A673 (cell line): ENCODE results near the gene SSNA1. TPM values are rescaled to one million over a fixed set of nuclear protein-coding genes. Genes with fewer than 3 reads are reported as not detected.

Experiments
- BruUV-seq: library from RNA; stranded (reverse); fragments of 400-500 nt; replicated peaks from 2 replicates; lab custom pipeline; 2021; lab: Mats Ljungman, UMichigan
- CTCF ChIA-PET: fragments of 300-600 bp; sonication (Branson Sonifier 250); formaldehyde crosslinking; loops from one replicate; lab custom pipeline; 2022; ENCODE audit warnings: antibody characterized with exemption; lab: Charles Lee
- POLR2A ChIA-PET: fragments of 300-600 bp; sonication (Branson Sonifier 250); formaldehyde crosslinking; loops from one replicate; lab custom pipeline; 2022; ENCODE audit warnings: antibody characterized with exemption; ENCODE audit not compliant: low non-redundant PET; lab: Charles Lee
- DNase-seq: peaks from one replicate; pipeline ENCODE4 v3.0.0-alpha.2; 2015; ENCODE audit warnings: low spot score
- H3K27ac ChIP-seq: fragments of 200-600 bp; sonication (generic); 2 replicates; pipeline ENCODE4 v1.5.1; 2016; ENCODE audit warnings: mixed run types, low read depth, mild to moderate bottlenecking, mixed read lengths, antibody characterized with exemption, low read length; ENCODE audit not compliant: poor library complexity, severe bottlenecking
- H3K27me3 ChIP-seq: fragments of 200-600 bp; sonication (generic); replicated peaks from 2 replicates; pipeline ENCODE4 v1.6.1; 2017; ENCODE audit warnings: mixed run types, low read depth, mild to moderate bottlenecking, mixed read lengths, antibody characterized with exemption, low read length; ENCODE audit not compliant: insufficient read depth, poor library complexity
- H3K36me3 ChIP-seq: fragments of 200-600 bp; sonication (generic); 2 replicates; pipeline ENCODE4 v1.6.1; 2016; ENCODE audit warnings: mixed run types, mild to moderate bottlenecking, mixed read lengths, antibody characterized with exemption, low read length; ENCODE audit not compliant: insufficient read depth, poor library complexity, severe bottlenecking
- H3K4me1 ChIP-seq: fragments of 200-600 bp; sonication (generic); 2 replicates; pipeline ENCODE4 v1.6.1; 2017; ENCODE audit warnings: mixed run types, mild to moderate bottlenecking, mixed read lengths, antibody characterized with exemption, low read length; ENCODE audit not compliant: insufficient read depth, poor library complexity, severe bottlenecking
- H3K4me3 ChIP-seq: fragments of 200-600 bp; sonication (generic); 2 replicates; pipeline ENCODE4 v1.5.1; 2016; ENCODE audit warnings: low read depth, mixed run types, mild to moderate bottlenecking, mixed read lengths, low read length; ENCODE audit not compliant: poor library complexity, severe bottlenecking
- H3K9me3 ChIP-seq: fragments of 200-600 bp; sonication (generic); 2 replicates; pipeline ENCODE4 v1.6.1; 2016; ENCODE audit warnings: mixed run types, low read depth, mild to moderate bottlenecking, mixed read lengths, antibody characterized with exemption, low read length; ENCODE audit not compliant: poor library complexity, severe bottlenecking
- CTCF ChIP-seq: fragments of 300-800, 200-600 bp; sonication (generic); conservative IDR thresholded peaks from 2 replicates; pipeline ENCODE4 v1.5.1; 2017; ENCODE audit warnings: low read depth, mild to moderate bottlenecking, antibody characterized with exemption, low read length, moderate library complexity, mixed read lengths
- EZH2 ChIP-seq: fragments of 200-600 bp; sonication (generic); IDR thresholded peaks from 2 replicates; pipeline ENCODE4 v1.6.1; 2017; ENCODE audit warnings: borderline replicate concordance, low read depth, mild to moderate bottlenecking, mixed read lengths, antibody characterized with exemption, low read length; ENCODE audit not compliant: poor library complexity, severe bottlenecking
- intact Hi-C: fragments of 100-400 bp; cut with micrococcal nuclease; formaldehyde crosslinking; loops from one replicate; pipeline ENCODE4 v1.10.0; 2022; ENCODE audit not compliant: unreplicated experiment
- total RNA-seq: library from RNA; stranded (reverse); gene quantifications from 2 replicates; pipeline ENCODE4 v1.2.3, GENCODE V29; 2021

Gene SSNA1
- total RNA-seq, 1 experiment from 2014 or later = 87.3 TPM

- no peak for TF ChIP-seq CTCF
- TF ChIP-seq EZH2 = no peak
- Histone ChIP-seq H3K9me3 (no peaks in the 10 kb centered on the region), H3K27ac (peak overlapping the region; percentile 88), H3K4me3 (peak overlapping the region; percentile 97), H3K4me1 (peaks cover 32% of the 10 kb centered on the region), H3K27me3 (no peaks in the 10 kb centered on the region), H3K36me3 (peaks cover 6% of the 10 kb centered on the region)
- CTCF ChIA-PET = interaction anchor here (1.2 kb wide), 1 partner anchor 32 kb away, joined by 3 read pairs; no protein-coding TSS in a partner anchor
- DNase-seq = no peak
- POLR2A ChIA-PET = interaction anchor here (0.7 kb wide), 1 partner anchor 32 kb away, joined by 7 read pairs; no protein-coding TSS in a partner anchor
- no TSS peak for BruUV-seq
- intact Hi-C loops = no loop called here
These were observed 16.3 kb downstream of the SSNA1 start for GRCh38 chr9:137204731-137205125.

GRCh38 chr9:137205126-137206069, 16.9 kb downstream of the SSNA1 start, which contains the start of the genes NDOR1 and TMEM203:
NDOR1 (plus strand) TSS chr9:137205700; CDS start chr9:137205778, 78 bp downstream.
TMEM203 (minus strand) TSS chr9:137205648; CDS start chr9:137205414, 234 bp downstream.
- TF ChIP-seq EZH2 (no peak), CTCF (no peak)
- POLR2A ChIA-PET = interaction anchor here (0.7 kb wide), 1 partner anchor 31 kb away, joined by 7 read pairs; no protein-coding TSS in a partner anchor
- CTCF ChIA-PET = no interaction called here
- no peaks in the 10 kb centered on the region for H3K27me3 ChIP-seq
- peaks cover 6% of the 10 kb centered on the region for H3K36me3 ChIP-seq
- no peaks in the 10 kb centered on the region for H3K9me3 ChIP-seq
- peak; percentile 93 for DNase-seq
- intact Hi-C loops = no loop called here
- peak within 1 kb of the TSS; percentile 97 for H3K4me3 ChIP-seq
- peaks cover 31% of the 10 kb centered on the region for H3K4me1 ChIP-seq
- H3K27ac ChIP-seq = peak within 1 kb of the TSS; percentile 88
- no TSS peak for BruUV-seq

- Histone ChIP-seq H3K9me3 (no peaks in the 10 kb centered on the region), H3K27ac (no peak overlapping the region), H3K4me3 (peak overlapping the region; percentile 97), H3K4me1 (peaks cover 25% of the 10 kb centered on the region), H3K27me3 (no peaks in the 10 kb centered on the region), H3K36me3 (peaks cover 6% of the 10 kb centered on the region)
- TF ChIP-seq EZH2 (no peak), CTCF (no peak)
- CTCF ChIA-PET = no interaction called here
- no TSS peak for BruUV-seq
- no peak for DNase-seq
- intact Hi-C loops = no loop called here
- POLR2A ChIA-PET = no interaction called here
These were observed 18.1 kb downstream of the SSNA1 start for GRCh38 chr9:137206602-137207001.
